ENCODE results near the gene MEX3A.

DNA sequence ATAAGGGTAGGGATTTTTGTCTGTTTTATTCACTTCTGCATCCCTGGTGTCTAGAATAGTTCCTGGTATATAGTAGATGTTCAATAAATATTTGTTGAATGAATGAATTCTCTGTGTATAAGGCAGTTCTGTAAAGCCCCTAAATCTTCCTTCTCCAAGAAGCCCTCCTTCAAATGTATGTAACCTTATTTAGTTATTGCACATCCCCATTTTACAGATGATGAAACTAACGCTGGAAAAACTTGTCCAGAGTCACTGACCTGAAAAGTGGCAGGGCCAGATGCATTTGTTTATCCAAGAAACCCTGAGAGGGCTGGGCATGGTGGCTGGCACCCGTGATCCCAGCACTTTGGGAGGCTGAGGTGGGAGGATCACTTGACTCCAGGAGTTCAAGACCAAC lies 28.0 kb upstream of the MEX3A start:
- TF ChIP-seq CTCF (IDR thresholded peaks at IDR 0.05) (no peak), EZH2 (IDR thresholded peaks at IDR 0.05) (no peak)
